Ascending aorta (tissue), 2 donors: ENCODE results near the gene ROR1. TPM values are rescaled to one million over a fixed set of nuclear protein-coding genes. Genes with fewer than 3 reads are reported as not detected.

ENCODE experiments used
- DNase-seq, 2 donors: peaks; one replicate each; pipeline ENCODE4 v3.0.0-alpha.2; 2019; ENCODE audit warnings: low spot score in 2 of 2
- H3K27ac ChIP-seq, 2 donors: fragments of 200-600 bp; sonication (generic); one replicate each; pipeline ENCODE4 v1.5.1; 2016 to 2017; ENCODE audit warnings: mild to moderate bottlenecking in 1 of 2
- H3K27me3 ChIP-seq: fragments of 200-600 bp; sonication (generic); one replicate; pipeline ENCODE4 v1.5.1; 2017
- H3K36me3 ChIP-seq, 2 donors: fragments of 200-600 bp; sonication (generic); one replicate each; pipeline ENCODE4 v1.5.1; 2016
- H3K4me1 ChIP-seq, 2 donors: fragments of 200-600 bp; sonication (generic); one replicate each; pipeline ENCODE4 v1.5.1; 2016 to 2017; ENCODE audit warnings: mild to moderate bottlenecking in 1 of 2
- H3K4me3 ChIP-seq, 2 donors: fragments of 200-600 bp; sonication (generic); one replicate each; pipeline ENCODE4 v1.5.1; 2016 to 2017; ENCODE audit warnings: mild to moderate bottlenecking in 1 of 2
- H3K9me3 ChIP-seq, 2 donors: fragments of 200-600 bp; sonication (generic); one replicate each; pipeline ENCODE4 v1.5.1; 2016
- intact Hi-C: fragments of 100-400 bp; cut with DNase I; formaldehyde crosslinking; loops from one replicate; pipeline ENCODE4 v1.15.1; 2023
- total RNA-seq: library from RNA; depleted of rRNA; stranded (reverse); fragments of >200 nt; gene quantifications from one replicate; pipeline ENCODE4 v1.1.0, GENCODE V29; 2016
- TF ChIP-seq, protein P1 (sequence below), 3 experiments: fragments of 200-600 bp in 2 of 3; fragments of 450-650 bp in 1 of 3; sonication (generic) in 2 of 3; IDR thresholded peaks; one replicate each; pipeline ENCODE4 v1.5.1; 2016 to 2019; ENCODE audit warnings: antibody characterized with exemption in 3 of 3, mild to moderate bottlenecking in 1 of 3, moderate library complexity in 1 of 3

The ROR1 gene
- total RNA-seq, 1 donor from 2014 or later = 115 TPM

- peaks cover 0 to 29% of the 10 kb centered on the region in 2 donors for H3K4me1 ChIP-seq
Measured at GRCh38 chr1:63901094-63901493, 127.3 kb downstream of the ROR1 start.

DNA sequence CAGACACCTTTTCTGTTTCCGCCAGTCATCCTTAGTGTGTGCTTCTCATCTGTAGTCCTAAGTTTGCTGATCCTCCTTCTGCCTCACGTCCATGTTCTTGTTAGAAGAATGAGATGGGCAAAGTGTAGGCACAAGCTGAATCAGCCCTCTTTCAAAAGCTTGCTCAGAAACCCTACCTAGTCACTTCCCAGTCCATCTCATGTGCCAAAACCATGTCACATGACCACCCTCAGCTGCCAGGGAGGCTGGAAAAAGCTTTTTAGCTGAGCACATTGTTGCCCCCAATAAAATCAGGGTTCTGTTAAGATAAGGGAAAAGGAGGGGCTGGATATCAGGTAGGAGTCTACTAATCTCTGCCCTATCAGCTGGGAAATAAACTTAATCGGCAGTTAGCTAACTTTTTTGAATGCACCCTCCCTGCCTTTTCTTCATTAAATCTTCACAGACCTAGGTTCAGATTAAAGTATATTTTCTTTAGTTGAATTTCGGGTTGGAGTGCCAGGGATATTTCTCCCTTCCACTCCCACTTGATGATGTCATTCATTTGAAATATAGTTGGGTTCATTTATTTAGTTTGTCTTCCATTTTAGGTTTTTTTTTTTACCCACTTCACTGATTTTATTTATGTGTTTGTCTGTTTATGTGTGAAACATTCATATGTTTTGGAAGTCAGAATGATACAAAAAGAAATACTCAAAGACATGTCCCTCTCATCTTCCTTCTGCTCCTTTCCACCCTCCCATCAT is 129.2 kb downstream of the ROR1 start:
- TF ChIP-seq, protein P1, sequence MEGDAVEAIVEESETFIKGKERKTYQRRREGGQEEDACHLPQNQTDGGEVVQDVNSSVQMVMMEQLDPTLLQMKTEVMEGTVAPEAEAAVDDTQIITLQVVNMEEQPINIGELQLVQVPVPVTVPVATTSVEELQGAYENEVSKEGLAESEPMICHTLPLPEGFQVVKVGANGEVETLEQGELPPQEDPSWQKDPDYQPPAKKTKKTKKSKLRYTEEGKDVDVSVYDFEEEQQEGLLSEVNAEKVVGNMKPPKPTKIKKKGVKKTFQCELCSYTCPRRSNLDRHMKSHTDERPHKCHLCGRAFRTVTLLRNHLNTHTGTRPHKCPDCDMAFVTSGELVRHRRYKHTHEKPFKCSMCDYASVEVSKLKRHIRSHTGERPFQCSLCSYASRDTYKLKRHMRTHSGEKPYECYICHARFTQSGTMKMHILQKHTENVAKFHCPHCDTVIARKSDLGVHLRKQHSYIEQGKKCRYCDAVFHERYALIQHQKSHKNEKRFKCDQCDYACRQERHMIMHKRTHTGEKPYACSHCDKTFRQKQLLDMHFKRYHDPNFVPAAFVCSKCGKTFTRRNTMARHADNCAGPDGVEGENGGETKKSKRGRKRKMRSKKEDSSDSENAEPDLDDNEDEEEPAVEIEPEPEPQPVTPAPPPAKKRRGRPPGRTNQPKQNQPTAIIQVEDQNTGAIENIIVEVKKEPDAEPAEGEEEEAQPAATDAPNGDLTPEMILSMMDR (IDR thresholded peaks at IDR 0.05) = no peak
- Histone ChIP-seq H3K9me3 (no peaks in the 10 kb centered on the region), H3K36me3 (no peaks in the 10 kb centered on the region), H3K27me3 (no peaks in the 10 kb centered on the region), H3K4me1 (peaks cover 0 to 34% of the 10 kb centered on the region in 2 donors), H3K4me3 (no peak overlapping the region), H3K27ac (peak overlapping the region; percentile 16 to 62)
- no peak for DNase-seq
- intact Hi-C loops = no loop called here

More at GRCh38 chr1:63901094-63901493, 127.3 kb downstream of the ROR1 start:
- Histone ChIP-seq H3K36me3 (no peaks in the 10 kb centered on the region), H3K4me3 (no peak overlapping the region), H3K27ac (no peak overlapping the region), H3K27me3 (no peaks in the 10 kb centered on the region), H3K9me3 (no peaks in the 10 kb centered on the region)
- DNase-seq = no peak
- intact Hi-C loops = no loop called here
- TF ChIP-seq, protein P1 (IDR thresholded peaks at IDR 0.05) = no peak

DNA sequence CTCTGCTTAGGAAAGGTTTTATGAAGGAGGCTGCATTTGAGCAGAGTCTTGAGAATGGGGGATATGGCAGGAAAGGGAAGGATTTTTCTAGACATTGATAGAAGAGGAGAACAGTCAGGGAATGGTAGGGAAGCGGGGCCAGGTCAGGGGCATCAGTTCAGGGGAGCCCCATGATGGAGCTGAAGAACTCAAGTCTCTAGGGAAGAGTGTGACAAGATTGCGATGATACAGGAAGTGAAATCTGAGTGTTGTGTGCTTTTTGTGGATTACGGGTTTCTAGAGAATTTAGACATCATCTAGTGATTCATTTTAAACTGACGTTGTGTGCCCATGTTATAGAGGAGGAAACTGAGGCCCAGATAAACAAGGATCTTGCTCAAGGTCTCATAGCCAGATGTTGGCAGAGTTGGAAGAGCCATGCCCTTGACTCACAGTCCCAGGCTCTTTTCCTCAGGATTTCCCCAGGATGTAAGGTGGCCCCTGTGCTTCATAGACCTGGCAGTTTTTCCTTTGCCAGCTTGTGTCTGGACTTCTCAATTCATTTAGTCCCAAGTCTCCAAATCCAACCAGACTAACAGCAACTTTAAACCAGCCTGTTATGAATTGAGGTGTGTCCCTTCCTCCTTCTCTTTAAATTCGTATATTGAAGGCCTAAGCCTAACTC is 130.3 kb downstream of the ROR1 start:
- Histone ChIP-seq H3K36me3 (no peaks in the 10 kb centered on the region), H3K9me3 (no peaks in the 10 kb centered on the region), H3K4me3 (no peak overlapping the region), H3K27ac (peak overlapping the region; percentile 27 to 33), H3K27me3 (no peaks in the 10 kb centered on the region), H3K4me1 (peaks cover 0 to 34% of the 10 kb centered on the region in 2 donors)
- intact Hi-C loops = no loop called here
- DNase-seq = no peak
- TF ChIP-seq, protein P1 (IDR thresholded peaks at IDR 0.05) = no peak

GRCh38 chr1:63904826-63905225 is 131.0 kb downstream of the ROR1 start:
- no peaks in the 10 kb centered on the region for H3K27me3 ChIP-seq
- H3K9me3 ChIP-seq = no peaks in the 10 kb centered on the region
- H3K4me3 ChIP-seq = no peak overlapping the region
- DNase-seq = no peak
- H3K27ac ChIP-seq = peak overlapping the region; percentile 27 to 33
- intact Hi-C loops = no loop called here
- TF ChIP-seq, protein P1 (IDR thresholded peaks at IDR 0.05) = no peak
- H3K4me1 ChIP-seq = peaks cover 0 to 34% of the 10 kb centered on the region in 2 donors
- H3K36me3 ChIP-seq = no peaks in the 10 kb centered on the region

DNA sequence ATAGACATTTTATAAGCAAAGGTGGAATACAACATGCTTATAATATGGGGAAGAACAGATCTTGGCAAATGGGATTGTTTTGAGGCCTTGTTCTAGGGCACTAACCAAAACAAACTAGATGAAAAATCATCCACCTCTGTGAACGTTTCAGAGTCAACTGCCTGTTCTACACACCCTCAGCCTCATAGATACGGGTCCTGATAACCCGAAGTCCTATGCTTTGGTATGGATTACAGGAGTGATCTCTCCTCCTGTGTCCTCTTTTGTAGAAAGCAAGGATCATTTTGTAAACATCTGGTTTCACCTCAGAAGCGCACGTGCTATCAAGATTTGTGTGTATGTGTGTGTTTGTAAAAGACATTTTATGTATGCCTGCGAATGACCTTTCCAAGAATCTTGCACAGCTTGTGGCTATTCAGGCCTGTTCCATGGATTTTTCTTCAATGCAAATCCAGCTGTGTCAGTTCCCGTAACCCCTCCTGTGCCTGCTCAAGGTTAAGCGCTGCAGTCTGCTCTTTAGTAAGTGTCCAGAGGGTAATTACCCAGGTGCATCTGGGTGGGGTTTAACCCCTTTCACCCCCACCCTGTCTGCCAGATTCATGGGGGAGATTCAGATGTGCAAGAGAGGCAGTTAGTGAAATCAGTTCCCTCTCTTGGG is 132.4 kb downstream of the ROR1 start:
- H3K9me3 ChIP-seq = no peaks in the 10 kb centered on the region

More for the DNA sequence above, 132.4 kb downstream of the ROR1 start:
- Histone ChIP-seq H3K36me3 (no peaks in the 10 kb centered on the region), H3K4me3 (no peak overlapping the region), H3K27ac (no peak overlapping the region), H3K4me1 (peaks cover 0 to 37% of the 10 kb centered on the region in 2 donors), H3K27me3 (no peaks in the 10 kb centered on the region)
- no peak for DNase-seq
- TF ChIP-seq, protein P1 (IDR thresholded peaks at IDR 0.05) = no peak
- intact Hi-C loops = no loop called here
